ENCODE data around the gene ARHGEF26. TPM values are rescaled to one million over a fixed set of nuclear protein-coding genes. Genes with fewer than 3 reads are reported as not detected.

ARHGEF26 gene
- total and polyA plus RNA-seq, 12 donors: 0.74 to 2.3 (median 1.1) TPM

- no peak overlapping the region for H3K27ac ChIP-seq
- TF ChIP-seq CTCF (IDR thresholded peaks at IDR 0.05): no peak
- H3K9me3 ChIP-seq: peaks cover 0 to 5% (median 0%) of the 10 kb centered on the region in 11 donors
- H3K4me1 ChIP-seq: peaks cover 0 to 8% (median 0%) of the 10 kb centered on the region in 9 donors
- intact Hi-C loops (cut with DNase I): no loop called here
- H3K4me3 ChIP-seq: no peak overlapping the region
- no peaks in the 10 kb centered on the region for H3K36me3 ChIP-seq
- no peak for DNase-seq
- ATAC-seq: no peak
- WGBS, 2 donors: 74 to 92% methylated on average over 4 of the region's 4 CpGs
- H3K27me3 ChIP-seq: no peaks in the 10 kb centered on the region
Measured at GRCh38 chr3:154184582-154184981, 63.4 kb downstream of the ARHGEF26 start.

- H3K4me1 ChIP-seq: no peaks in the 10 kb centered on the region
- H3K9me3 ChIP-seq: no peaks in the 10 kb centered on the region
- DNase-seq: no peak
- WGBS, 2 donors: 76 to 83% methylated on average over 3 of the region's 3 CpGs
- no peak for TF ChIP-seq CTCF (IDR thresholded peaks at IDR 0.05)
- H3K36me3 ChIP-seq: peaks cover 0 to 7% (median 0%) of the 10 kb centered on the region in 9 donors
- no peak for ATAC-seq
- no peak overlapping the region for H3K27ac ChIP-seq
- no peaks in the 10 kb centered on the region for H3K27me3 ChIP-seq
- intact Hi-C loops (cut with DNase I): no loop called here
- H3K4me3 ChIP-seq: no peak overlapping the region
Measured at GRCh38 chr3:154188437-154188836, 67.2 kb downstream of the ARHGEF26 start.

- no peaks in the 10 kb centered on the region for H3K4me1 ChIP-seq
- DNase-seq (no peak), ATAC-seq (no peak)
- no peaks in the 10 kb centered on the region for H3K9me3 ChIP-seq
- no peak for TF ChIP-seq CTCF (IDR thresholded peaks at IDR 0.05)
- H3K27me3 ChIP-seq: no peaks in the 10 kb centered on the region
- H3K36me3 ChIP-seq: peaks cover 0 to 7% (median 0%) of the 10 kb centered on the region in 9 donors
- no peak overlapping the region for H3K4me3 ChIP-seq
- no peak overlapping the region for H3K27ac ChIP-seq
- 65 to 67% methylated on average over 3 of the region's 3 CpGs for WGBS, 2 donors
- intact Hi-C loops (cut with DNase I): no loop called here
Measured at GRCh38 chr3:154188846-154189245, 67.7 kb downstream of the ARHGEF26 start.

- Histone ChIP-seq H3K4me3 (no peak overlapping the region), H3K9me3 (no peaks in the 10 kb centered on the region), H3K27me3 (no peaks in the 10 kb centered on the region), H3K36me3 (peaks cover 0 to 19% (median 0%) of the 10 kb centered on the region in 9 donors), H3K27ac (no peak overlapping the region), H3K4me1 (no peaks in the 10 kb centered on the region)
- ATAC-seq (no peak), DNase-seq (no peak)
- WGBS, 2 donors: 98 to 99% methylated on average over 1 of the region's 1 CpG
- intact Hi-C loops (cut with DNase I): no loop called here
- TF ChIP-seq CTCF (IDR thresholded peaks at IDR 0.05): no peak
Measured at GRCh38 chr3:154191520-154191919, 70.3 kb downstream of the ARHGEF26 start.
